Lung (tissue), 12 donors: ENCODE results near the gene ANAPC15. TPM values are rescaled to one million over a fixed set of nuclear protein-coding genes. Genes with fewer than 3 reads are reported as not detected.
A peak's percentile ranks its signal among the peaks of the same experiment; 100 is the strongest.

Source experiments
- ATAC-seq: fragments of 200-7000 bp; cut with Tn5 transposase; one replicate; pipeline ENCODE4 v1.9.1; 2020; ENCODE audit warnings: moderate number of reproducible peaks; ENCODE audit not compliant: insufficient read depth, low FRiP score
- DNase-seq, 3 donors: peaks; one replicate each; pipeline ENCODE4 v3.0.0-alpha.2; 2013 to 2017
- H3K27ac ChIP-seq, 2 donors: one replicate each; pipeline ENCODE4 v1.5.1; 2013; ENCODE audit warnings: mild to moderate bottlenecking in 2 of 2, moderate library complexity in 2 of 2, control low read depth in 1 of 2, inconsistent platforms in 1 of 2, low read depth in 1 of 2, low read length in 1 of 2
- H3K27me3 ChIP-seq, 3 donors: one replicate each; pipeline ENCODE4 v1.5.1; 2013; ENCODE audit warnings: low read length in 2 of 3; ENCODE audit not compliant: control insufficient read depth in 3 of 3, insufficient read depth in 3 of 3
- H3K36me3 ChIP-seq, 4 donors: one replicate each; pipeline ENCODE4 v1.5.1; 2013; ENCODE audit warnings: low read length in 4 of 4, mild to moderate bottlenecking in 1 of 4, moderate library complexity in 1 of 4; ENCODE audit not compliant: control insufficient read depth in 4 of 4, insufficient read depth in 4 of 4
- H3K4me1 ChIP-seq, 5 donors: one replicate each; pipeline ENCODE4 v1.5.1; 2013; ENCODE audit warnings: low read length in 5 of 5, mild to moderate bottlenecking in 2 of 5, moderate library complexity in 1 of 5; ENCODE audit not compliant: control insufficient read depth in 5 of 5, insufficient read depth in 5 of 5
- H3K4me3 ChIP-seq: one replicate; pipeline ENCODE4 v1.5.1; 2013; ENCODE audit warnings: mild to moderate bottlenecking, control low read depth, moderate library complexity
- H3K9ac ChIP-seq, 2 donors: one replicate each; pipeline ENCODE4 v1.5.1; 2013; ENCODE audit warnings: low read length in 2 of 2, control low read depth in 1 of 2; ENCODE audit not compliant: insufficient read depth in 1 of 2
- H3K9me3 ChIP-seq, 4 donors: one replicate each; pipeline ENCODE4 v1.5.1; 2013; ENCODE audit warnings: low read length in 3 of 4, mild to moderate bottlenecking in 1 of 4, moderate library complexity in 1 of 4; ENCODE audit not compliant: control insufficient read depth in 4 of 4, insufficient read depth in 3 of 4
- WGBS, 2 donors: extraction: QIAGEN DNeasy Blood & Tissue Kit; methylation state at CpG; one replicate each; pipeline ENCODE4 v1.1.7; 2013; 5-methylcytosine and 5-hydroxymethylcytosine counted together
- polyA plus RNA-seq, 2 donors: library from polyadenylated mRNA; stranded (reverse); fragments of 200-250 nt; gene quantifications; one replicate each; pipeline ENCODE4 v1.2.1, GENCODE V29; 2013
- total RNA-seq, 2 donors: library from RNA; depleted of rRNA in 1 of 2; stranded (reverse); fragments of >200 nt in 1 of 2; gene quantifications; one replicate each; pipeline ENCODE4 v1.2.1, GENCODE V29; 2014 to 2021
- TF ChIP-seq, protein P1 (sequence below): IDR thresholded peaks from 2 replicates; pipeline ENCODE4 v1.5.1; 2012; ENCODE audit warnings: mild to moderate bottlenecking; ENCODE audit errors: control extremely low read depth, extremely low read depth
- donor health status: control.
- donor health status: control.
- donor health status: Bipolar disorder and iron deficiency.
- donor health status: healthy.
- donor health status: DM: yes; HTN: yes; CAD: no.

The ANAPC15 gene
- total and polyA plus RNA-seq, 4 donors = 11.3 to 72.0 (median 47.9) TPM

GRCh38 chr11:72078477-72078876 is 34.0 kb downstream of the ANAPC15 start:
- ATAC-seq = no peak
- H3K27ac ChIP-seq = peak overlapping the region in 1 of 2 donors; percentile 57
- H3K9me3 ChIP-seq = no peaks in the 10 kb centered on the region
- H3K9ac ChIP-seq = peak overlapping the region in 1 of 2 donors; percentile 61
- 81 to 89% methylated on average over 6 of the region's 6 CpGs for WGBS, 2 donors
- peaks cover 0 to 2% (median 0%) of the 10 kb centered on the region in 4 donors for H3K36me3 ChIP-seq
- TF ChIP-seq, protein P1, sequence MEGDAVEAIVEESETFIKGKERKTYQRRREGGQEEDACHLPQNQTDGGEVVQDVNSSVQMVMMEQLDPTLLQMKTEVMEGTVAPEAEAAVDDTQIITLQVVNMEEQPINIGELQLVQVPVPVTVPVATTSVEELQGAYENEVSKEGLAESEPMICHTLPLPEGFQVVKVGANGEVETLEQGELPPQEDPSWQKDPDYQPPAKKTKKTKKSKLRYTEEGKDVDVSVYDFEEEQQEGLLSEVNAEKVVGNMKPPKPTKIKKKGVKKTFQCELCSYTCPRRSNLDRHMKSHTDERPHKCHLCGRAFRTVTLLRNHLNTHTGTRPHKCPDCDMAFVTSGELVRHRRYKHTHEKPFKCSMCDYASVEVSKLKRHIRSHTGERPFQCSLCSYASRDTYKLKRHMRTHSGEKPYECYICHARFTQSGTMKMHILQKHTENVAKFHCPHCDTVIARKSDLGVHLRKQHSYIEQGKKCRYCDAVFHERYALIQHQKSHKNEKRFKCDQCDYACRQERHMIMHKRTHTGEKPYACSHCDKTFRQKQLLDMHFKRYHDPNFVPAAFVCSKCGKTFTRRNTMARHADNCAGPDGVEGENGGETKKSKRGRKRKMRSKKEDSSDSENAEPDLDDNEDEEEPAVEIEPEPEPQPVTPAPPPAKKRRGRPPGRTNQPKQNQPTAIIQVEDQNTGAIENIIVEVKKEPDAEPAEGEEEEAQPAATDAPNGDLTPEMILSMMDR = no peak
- DNase-seq = peak in 1 of 3 donors; percentile 19
- H3K27me3 ChIP-seq = no peaks in the 10 kb centered on the region
- no peak overlapping the region for H3K4me3 ChIP-seq
- peaks cover 0 to 21% (median 3%) of the 10 kb centered on the region in 5 donors for H3K4me1 ChIP-seq

DNA sequence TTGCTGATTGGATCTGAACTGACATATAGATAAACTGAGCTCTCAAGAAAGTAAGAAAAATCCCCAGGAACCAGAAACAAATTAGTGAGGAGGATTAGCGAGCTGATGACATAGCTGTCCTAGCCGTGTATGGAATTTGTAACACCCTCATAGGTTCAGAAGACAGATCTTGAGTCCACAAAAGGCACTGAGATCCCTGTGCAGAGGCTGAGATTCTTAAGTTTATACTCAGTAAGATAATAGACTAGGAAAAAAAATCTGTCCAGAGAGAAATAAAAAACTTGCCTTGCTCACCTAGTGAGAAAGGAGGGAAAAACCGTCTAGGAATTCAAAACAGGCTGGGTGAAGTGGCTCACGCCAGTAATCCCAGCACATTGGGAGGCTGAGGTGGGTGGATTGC is 36.7 kb downstream of the ANAPC15 start:
- no peaks in the 10 kb centered on the region for H3K27me3 ChIP-seq
- TF ChIP-seq, protein P1 = no peak
- WGBS, 2 donors = 84 to 92% methylated on average over 4 of the region's 4 CpGs
- H3K36me3 ChIP-seq = peaks cover 0 to 2% (median 0%) of the 10 kb centered on the region in 4 donors
- ATAC-seq = no peak
- H3K27ac ChIP-seq = no peak overlapping the region
- no peak overlapping the region for H3K9ac ChIP-seq
- no peaks in the 10 kb centered on the region for H3K9me3 ChIP-seq
- no peak for DNase-seq
- H3K4me1 ChIP-seq = peaks cover 2 to 25% (median 7%) of the 10 kb centered on the region in 5 donors
- no peak overlapping the region for H3K4me3 ChIP-seq

DNA sequence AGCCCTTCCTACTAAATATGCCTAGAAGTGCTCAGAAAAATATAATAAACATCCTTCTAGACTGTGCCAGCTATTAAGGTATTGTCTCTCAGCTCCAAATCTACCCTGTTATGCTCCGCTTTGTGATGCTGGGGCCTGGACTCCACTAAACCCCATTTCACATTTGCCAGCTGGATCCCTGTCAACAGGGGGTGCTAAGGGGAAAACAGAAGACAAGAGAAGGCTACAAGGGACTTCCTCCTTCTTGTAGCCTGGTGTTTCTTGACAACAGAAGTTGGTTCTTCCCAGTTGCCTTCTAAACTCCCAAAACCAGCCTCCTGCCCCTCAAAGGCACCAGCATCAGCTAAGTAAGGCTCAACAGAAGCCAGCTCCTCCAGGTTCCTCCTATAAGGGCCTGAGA is 37.4 kb downstream of the ANAPC15 start:
- no peaks in the 10 kb centered on the region for H3K27me3 ChIP-seq
- H3K9me3 ChIP-seq = no peaks in the 10 kb centered on the region
- TF ChIP-seq, protein P1 = no peak
- ATAC-seq (no peak), DNase-seq (no peak)
- no peak overlapping the region for H3K9ac ChIP-seq
- H3K36me3 ChIP-seq = peaks cover 0 to 2% (median 0%) of the 10 kb centered on the region in 4 donors
- no peak overlapping the region for H3K27ac ChIP-seq
- H3K4me3 ChIP-seq = no peak overlapping the region
- WGBS, 2 donors = 69 to 89% methylated on average over 1 of the region's 1 CpG
- peaks cover 5 to 31% (median 11%) of the 10 kb centered on the region in 5 donors for H3K4me1 ChIP-seq

DNA sequence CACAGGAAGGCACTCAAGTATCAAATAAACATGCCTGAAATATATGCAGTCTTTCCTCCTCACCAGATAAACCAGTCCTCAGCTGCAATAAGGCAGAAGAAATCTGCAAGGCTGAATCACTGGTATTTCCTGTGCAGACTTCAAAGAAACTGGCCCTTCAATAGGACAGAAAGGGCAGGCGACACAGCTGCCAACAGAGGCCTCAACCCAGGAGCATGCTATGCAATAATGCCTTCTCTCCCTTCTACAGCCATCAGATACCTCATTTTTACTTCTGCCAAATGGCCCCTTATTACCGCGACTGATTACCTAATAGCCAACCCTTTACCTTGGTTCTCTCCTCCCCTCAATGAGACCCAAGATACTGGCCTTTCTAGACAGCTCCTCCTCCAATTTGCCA is 40.1 kb downstream of the ANAPC15 start:
- DNase-seq = peak in 2 of 3 donors; percentile 35 to 58
- Histone ChIP-seq H3K27ac (peak overlapping the region in 1 of 2 donors; percentile 69), H3K4me1 (peaks cover 13 to 24% (median 19%) of the 10 kb centered on the region in 5 donors)

More for the DNA sequence above, 40.1 kb downstream of the ANAPC15 start:
- no peaks in the 10 kb centered on the region for H3K27me3 ChIP-seq
- TF ChIP-seq, protein P1 = no peak
- no peak for ATAC-seq
- H3K9ac ChIP-seq = peak overlapping the region in 1 of 2 donors; percentile 8
- no peaks in the 10 kb centered on the region for H3K9me3 ChIP-seq
- H3K4me3 ChIP-seq = no peak overlapping the region
- peaks cover 0 to 3% (median under 1%) of the 10 kb centered on the region in 4 donors for H3K36me3 ChIP-seq
- WGBS, 2 donors = 35 to 55% methylated on average over 3 of the region's 3 CpGs
